Glutamatergic neuron (in vitro differentiated cells): ENCODE data around the gene PRKG1. TPM values are rescaled to one million over a fixed set of nuclear protein-coding genes. Genes with fewer than 3 reads are reported as not detected.
"Not testable (repeated sequence)": the region's sequence is repeated elsewhere in the genome, so short reads cannot be mapped to it uniquely, and the experiment has no call there.

ENCODE experiments used
- DNase-seq: peaks from one replicate; pipeline ENCODE4 v3.0.0; 2022
- H3K27ac Mint-ChIP-seq: one replicate; pipeline ENCODE4 v1.8.0; 2020; ENCODE audit warnings: mild to moderate bottlenecking, mixed read lengths, inconsistent platforms; ENCODE audit not compliant: unreplicated experiment
- H3K27me3 Mint-ChIP-seq: one replicate; pipeline ENCODE4 v1.8.0; 2020; ENCODE audit warnings: mild to moderate bottlenecking, moderate library complexity, mixed read lengths, inconsistent platforms; ENCODE audit not compliant: unreplicated experiment
- H3K36me3 Mint-ChIP-seq: one replicate; pipeline ENCODE4 v1.8.0; 2020; ENCODE audit warnings: mild to moderate bottlenecking, mixed read lengths, inconsistent platforms; ENCODE audit not compliant: unreplicated experiment
- H3K4me1 Mint-ChIP-seq: one replicate; pipeline ENCODE4 v1.8.0; 2020; ENCODE audit warnings: mild to moderate bottlenecking, low read depth, mixed read lengths, inconsistent platforms; ENCODE audit not compliant: unreplicated experiment
- H3K4me3 Mint-ChIP-seq: one replicate; pipeline ENCODE4 v1.8.0; 2020; ENCODE audit warnings: mild to moderate bottlenecking, mixed read lengths, inconsistent platforms; ENCODE audit not compliant: unreplicated experiment
- H3K9me3 Mint-ChIP-seq: one replicate; pipeline ENCODE4 v1.8.0; 2020; ENCODE audit warnings: mild to moderate bottlenecking, moderate library complexity, mixed read lengths, inconsistent platforms; ENCODE audit not compliant: unreplicated experiment
- CTCF ChIP-seq: fragments of 200-600 bp; sonication (generic); IDR thresholded peaks from one replicate; pipeline ENCODE4 v1.5.0; 2021; ENCODE audit not compliant: partially characterized antibody, unreplicated experiment
- total RNA-seq: library from RNA; stranded (reverse); fragmentation: NEBNext Ultra II Directional; extraction: Animal tissue kit (Norgen Biotek cat#: 25700); gene quantifications from one replicate; pipeline ENCODE4 v1.2.1, GENCODE V29; 2021; ENCODE audit not compliant: unreplicated experiment

Gene PRKG1
- total RNA-seq, 1 donor from 2014 or later = 52.7 TPM

- Mint-ChIP-seq H3K27ac (no peak overlapping the region), H3K9me3 (peaks cover 1% of the 10 kb centered on the region), H3K27me3 (peaks cover 4% of the 10 kb centered on the region), H3K4me3 (no peak overlapping the region), H3K4me1 (peaks cover 5% of the 10 kb centered on the region), H3K36me3 (no peaks in the 10 kb centered on the region)
- no peak for DNase-seq
- no peak for TF ChIP-seq CTCF
Observed at GRCh38 chr10:51255381-51255780, 181.1 kb downstream of the PRKG1 start.

- H3K4me1 Mint-ChIP-seq = peaks cover 5% of the 10 kb centered on the region
- DNase-seq = no peak
Observed at GRCh38 chr10:51257511-51258248, 183.4 kb downstream of the PRKG1 start.

GRCh38 chr10:51260376-51260775 lies 186.1 kb downstream of the PRKG1 start:
- TF ChIP-seq CTCF = no peak
- Mint-ChIP-seq H3K27me3 (peaks cover 5% of the 10 kb centered on the region), H3K4me3 (no peak overlapping the region), H3K4me1 (peaks cover 5% of the 10 kb centered on the region), H3K27ac (no peak overlapping the region), H3K36me3 (no peaks in the 10 kb centered on the region), H3K9me3 (peaks cover 1% of the 10 kb centered on the region)
- DNase-seq = no peak

More at GRCh38 chr10:51257511-51258248, 183.4 kb downstream of the PRKG1 start:
- no peak overlapping the region for H3K4me3 Mint-ChIP-seq
- peaks cover 1% of the 10 kb centered on the region for H3K9me3 Mint-ChIP-seq
- no peak overlapping the region for H3K27ac Mint-ChIP-seq
- no peaks in the 10 kb centered on the region for H3K36me3 Mint-ChIP-seq
- peaks cover 5% of the 10 kb centered on the region for H3K27me3 Mint-ChIP-seq
- no peak for TF ChIP-seq CTCF

GRCh38 chr10:51266496-51266895 lies 192.2 kb downstream of the PRKG1 start:
- Mint-ChIP-seq H3K4me1 (peaks cover 6% of the 10 kb centered on the region), H3K27ac (no peak overlapping the region), H3K27me3 (peaks cover under 1% of the 10 kb centered on the region), H3K36me3 (no peaks in the 10 kb centered on the region), H3K4me3 (no peak overlapping the region), H3K9me3 (peaks cover 2% of the 10 kb centered on the region)
- no peak for DNase-seq
- no peak for TF ChIP-seq CTCF

GRCh38 chr10:51267980-51268570 lies 193.8 kb downstream of the PRKG1 start:
- H3K27ac Mint-ChIP-seq, H3K36me3 Mint-ChIP-seq, DNase-seq, H3K9me3 Mint-ChIP-seq, H3K4me3 Mint-ChIP-seq, H3K27me3 Mint-ChIP-seq: not testable (repeated sequence)
- H3K4me1 Mint-ChIP-seq = peaks cover 11% of the 10 kb centered on the region
